SK-N-SH (cell line): ENCODE measurements around the gene ARL6IP4. TPM values are rescaled to one million over a fixed set of nuclear protein-coding genes. Genes with fewer than 3 reads are reported as not detected.

Experiments used
- CTCF ChIA-PET: fragments of 300-600, 350-600 bp; formaldehyde crosslinking; extraction: SDS; loops from one replicate; lab custom pipeline; 2021; lab: Yijun Ruan, JAX
- POLR2A ChIA-PET: fragments of 350-600 bp; sonication (Branson Sonifier 250); formaldehyde crosslinking; extraction: SDS; loops from one replicate; lab custom pipeline; 2020; ENCODE audit warnings: antibody characterized with exemption, inconsistent platforms; lab: Yijun Ruan, JAX
- DNase-seq: peaks from one replicate; pipeline ENCODE4 v3.0.0; 2012
- H2AFZ ChIP-seq: fragments of 200-600 bp; sonication (generic); 2 replicates; pipeline ENCODE4 v1.8.1; 2016; ENCODE audit warnings: antibody characterized with exemption, mild to moderate bottlenecking, low read depth
- H3F3A ChIP-seq: fragments of 200-600 bp; sonication (generic); replicated peaks from 2 replicates; pipeline ENCODE3; 2016; ENCODE audit warnings: antibody characterized with exemption, mild to moderate bottlenecking; ENCODE audit not compliant: insufficient read depth
- H3K27ac ChIP-seq, 2 experiments: fragments of 200-500 bp in 1 of 2; fragments of 200-600 bp in 1 of 2; sonication (Bioruptor generic) in 1 of 2; sonication (generic), shearing (Covaris generic) in 1 of 2; 2 replicates each; pipeline versions ENCODE4 v1.5.1 to v1.6.1; 2014 to 2016; ENCODE audit warnings: low read depth in 2 of 2, inconsistent platforms in 1 of 2, low read length in 1 of 2, mild to moderate bottlenecking in 1 of 2, mixed read lengths in 1 of 2
- H3K27me3 ChIP-seq: fragments of 200-600 bp; sonication (generic), shearing (Covaris generic); 2 replicates; pipeline ENCODE4 v1.6.1; 2016; ENCODE audit warnings: mixed run types; ENCODE audit not compliant: insufficient read depth
- H3K36me3 ChIP-seq, 2 experiments: fragments of 200-500 bp in 1 of 2; fragments of 200-600 bp in 1 of 2; sonication (Bioruptor generic) in 1 of 2; sonication (generic) in 1 of 2; replicated peaks in 1 of 2; 2 replicates each; pipeline versions ENCODE3 to v1.5.1; 2014 to 2016; ENCODE audit warnings: low read length in 1 of 2, mild to moderate bottlenecking in 1 of 2; ENCODE audit not compliant: insufficient read depth in 2 of 2, control insufficient read depth in 1 of 2
- H3K4me1 ChIP-seq, 2 experiments: fragments of 200-500 bp in 1 of 2; fragments of 200-600 bp in 1 of 2; sonication (Bioruptor generic) in 1 of 2; sonication (generic), shearing (Covaris generic) in 1 of 2; 2 replicates each; pipeline versions ENCODE4 v1.5.1 to v1.6.1; 2014 to 2016; ENCODE audit warnings: low read depth in 1 of 2, low read length in 1 of 2, mixed run types in 1 of 2; ENCODE audit not compliant: insufficient read depth in 2 of 2, control insufficient read depth in 1 of 2
- H3K4me2 ChIP-seq: fragments of 200-600 bp; sonication (generic), shearing (Covaris generic); 2 replicates; pipeline ENCODE4 v1.6.1; 2017; ENCODE audit warnings: mixed run types
- H3K4me3 ChIP-seq, 2 experiments: fragments of 200-500 bp in 1 of 2; fragments of 200-600 bp in 1 of 2; sonication (Bioruptor generic) in 1 of 2; sonication (generic), shearing (Covaris generic) in 1 of 2; 2 replicates each; pipeline versions ENCODE4 v1.5.1 to v1.8.1; 2014 to 2016; ENCODE audit warnings: low read depth in 2 of 2, inconsistent platforms in 1 of 2, low read length in 1 of 2, mild to moderate bottlenecking in 1 of 2, mixed read lengths in 1 of 2, moderate library complexity in 1 of 2
- H3K79me2 ChIP-seq: fragments of 200-600 bp; sonication (generic); 2 replicates; pipeline ENCODE4 v1.8.1; 2017; ENCODE audit warnings: mild to moderate bottlenecking; ENCODE audit not compliant: insufficient read depth
- H3K9ac ChIP-seq: fragments of 200-600 bp; sonication (generic); 2 replicates; pipeline ENCODE4 v1.6.1; 2017; ENCODE audit warnings: mixed run types
- H3K9me2 ChIP-seq: fragments of 200-600 bp; sonication (generic); 2 replicates; pipeline ENCODE4 v1.6.1; 2017; ENCODE audit warnings: mixed run types
- H3K9me3 ChIP-seq: fragments of 200-600 bp; sonication (generic); 2 replicates; pipeline ENCODE4 v1.6.1; 2017; ENCODE audit warnings: mixed run types, mild to moderate bottlenecking, moderate library complexity
- H4K20me1 ChIP-seq: fragments of 200-600 bp; sonication (generic); 2 replicates; pipeline ENCODE4 v1.6.1; 2017; ENCODE audit warnings: mild to moderate bottlenecking, mixed run types; ENCODE audit not compliant: insufficient read depth
- EP300 ChIP-seq, 2 experiments: IDR thresholded peaks; 2 replicates each; pipeline versions ENCODE4 v1.4.0 to v1.6.1; 2012; ENCODE audit warnings: borderline replicate concordance in 1 of 2, low read depth in 1 of 2, low read length in 1 of 2
- FOXM1 ChIP-seq: IDR thresholded peaks from 2 replicates; pipeline ENCODE4 v1.4.0; 2012; ENCODE audit warnings: low read depth, mild to moderate bottlenecking
- GABPA ChIP-seq: IDR thresholded peaks from 2 replicates; pipeline ENCODE4 v1.4.0; 2012; ENCODE audit warnings: low read depth, mild to moderate bottlenecking
- JUND ChIP-seq: IDR thresholded peaks from 2 replicates; pipeline ENCODE4 v1.4.0; 2012
- MAX ChIP-seq: IDR thresholded peaks from 2 replicates; pipeline ENCODE4 v1.4.0; 2012; ENCODE audit warnings: low read depth
- MEF2A ChIP-seq: IDR thresholded peaks from 2 replicates; pipeline ENCODE4 v1.4.0; 2012; ENCODE audit warnings: low read depth, borderline replicate concordance
- MXI1 ChIP-seq: IDR thresholded peaks from 2 replicates; pipeline ENCODE4 v1.6.1; 2012; ENCODE audit warnings: mild to moderate bottlenecking, low read depth, low read length, improper control_type of control experiment
- NFIC ChIP-seq: IDR thresholded peaks from 2 replicates; pipeline ENCODE4 v1.4.0; 2012; ENCODE audit warnings: borderline replicate concordance
- POLR2AphosphoS5 ChIP-seq: IDR thresholded peaks from 2 replicates; pipeline ENCODE4 v1.6.1; 2012; ENCODE audit warnings: low read depth, low read length
- RAD21 ChIP-seq: IDR thresholded peaks from 2 replicates; pipeline ENCODE4 v1.6.1; 2012; ENCODE audit warnings: mild to moderate bottlenecking, low read length
- RCOR1 ChIP-seq: fragments of 150-350 bp; IDR thresholded peaks from 2 replicates; pipeline ENCODE4 v1.6.1; 2017; ENCODE audit warnings: antibody characterized with exemption, low read length
- RFX5 ChIP-seq: IDR thresholded peaks from 2 replicates; pipeline ENCODE4 v1.6.1; 2012; ENCODE audit warnings: mild to moderate bottlenecking, improper control_type of control experiment, low read length
- RXRA ChIP-seq: IDR thresholded peaks from 2 replicates; pipeline ENCODE4 v1.4.0; 2012; ENCODE audit warnings: low read depth, mild to moderate bottlenecking, borderline replicate concordance
- SIN3A ChIP-seq: IDR thresholded peaks from 2 replicates; pipeline ENCODE4 v1.6.1; 2012; ENCODE audit warnings: low read depth, mild to moderate bottlenecking, low read length, moderate library complexity, borderline replicate concordance
- SMC3 ChIP-seq: IDR thresholded peaks from 2 replicates; pipeline ENCODE4 v1.6.1; 2012; ENCODE audit warnings: low read depth, low read length, improper control_type of control experiment
- TCF12 ChIP-seq: IDR thresholded peaks from 2 replicates; pipeline ENCODE4 v1.4.0; 2012
- USF1 ChIP-seq: IDR thresholded peaks from 2 replicates; pipeline ENCODE4 v1.4.0; 2012; ENCODE audit warnings: low read depth, borderline replicate concordance
- YY1 ChIP-seq: IDR thresholded peaks from 2 replicates; pipeline ENCODE4 v1.4.0; 2012; ENCODE audit warnings: low read depth, mild to moderate bottlenecking
- WGBS: methylation state at CpG from one replicate; pipeline ENCODE4 v1.1.6; 2017; ENCODE audit warnings: low lambda C conversion rate; 5-methylcytosine and 5-hydroxymethylcytosine counted together
- polyA plus RNA-seq, 3 experiments: library from polyadenylated mRNA; depleted of rRNA; stranded (reverse); fragments of >200 nt; gene quantifications; 2 replicates each; pipeline ENCODE4 v1.2.3, GENCODE V29; 2012

ARL6IP4 gene
- polyA plus RNA-seq, 1 of the 3 experiments (the other 2 are of a cell fraction): 370 TPM

- 78% methylated on average over 23 of the region's 25 CpGs for WGBS
- no peak for TF ChIP-seq GABPA
- TF ChIP-seq, all 33 proteins: peak for 0
- peaks cover 13 to 33% of the 10 kb centered on the region in 2 experiments; a peak in 3 of 4 replicates for H3K4me1 ChIP-seq
- peak overlapping the region in 1 of 2 experiments; percentile 51; a peak in 2 of 4 replicates for H3K27ac ChIP-seq
- peak overlapping the region; percentile 92 for H3K9ac ChIP-seq
- H3K4me2 ChIP-seq: peak overlapping the region; percentile 96
- no peaks in the 10 kb centered on the region for H3K9me3 ChIP-seq
- H3K36me3 ChIP-seq: peaks cover 0 to 25% of the 10 kb centered on the region in 2 experiments
- ChIA-PET CTCF (interaction anchor here (0.6 to 5.0 kb wide), 6 partner anchors 11 to 292 kb away, joined by 3 to 25 read pairs (median 3); no protein-coding TSS in a partner anchor), POLR2A (interaction anchor here (0.8 to 1.0 kb wide), 2 partner anchors 13 to 250 kb away, joined by 3 read pairs; partner anchors contain the start of gene MPHOSPH9)
- H3K27me3 ChIP-seq: no peaks in the 10 kb centered on the region
- no peak overlapping the region for H2AFZ ChIP-seq
- H3K79me2 ChIP-seq: peaks cover 60% of the 10 kb centered on the region; the same call in 1 of the 2 replicates
- no peak for DNase-seq
- peaks cover 7% of the 10 kb centered on the region for H3F3A ChIP-seq
- H3K9me2 ChIP-seq: no peaks in the 10 kb centered on the region
- peak overlapping the region; percentile 96 for H3K4me3 ChIP-seq
- H4K20me1 ChIP-seq: peaks cover 10% of the 10 kb centered on the region; the same call in 1 of the 2 replicates
Measured at GRCh38 chr12:122981587-122982476, 1.4 kb downstream of the ARL6IP4 start.

- peaks cover 10% of the 10 kb centered on the region; the same call in 1 of the 2 replicates for H4K20me1 ChIP-seq
- no peak for TF ChIP-seq EP300 (IDR thresholded peaks at IDR 0.05; ENCODE audit: borderline replicate concordance in 1 of 2, low read depth in 1 of 2, low read length in 1 of 2)
- no peak for TF ChIP-seq POLR2AphosphoS5
- TF ChIP-seq RCOR1: no peak
- no peak for TF ChIP-seq MEF2A
- TF ChIP-seq RAD21: no peak
- TF ChIP-seq SMC3: no peak
- TF ChIP-seq FOXM1: no peak
- no peak for TF ChIP-seq TCF12
- TF ChIP-seq NFIC: no peak
- no peak for TF ChIP-seq RXRA
- TF ChIP-seq YY1: no peak
- TF ChIP-seq RFX5: no peak
- TF ChIP-seq MXI1: no peak
- TF ChIP-seq MAX: no peak
- no peak for TF ChIP-seq GABPA
- TF ChIP-seq SIN3A: no peak
- TF ChIP-seq JUND: no peak
- TF ChIP-seq USF1: no peak
- no peaks in the 10 kb centered on the region for H3K9me2 ChIP-seq
- no peak for DNase-seq
- H3K27ac ChIP-seq: no peak overlapping the region
- no peaks in the 10 kb centered on the region for H3K9me3 ChIP-seq
- H3K4me3 ChIP-seq: no peak overlapping the region
- no peak overlapping the region for H3K9ac ChIP-seq
- peaks cover 0 to 23% of the 10 kb centered on the region in 2 experiments for H3K36me3 ChIP-seq
- H3K4me1 ChIP-seq: peaks cover 13 to 33% of the 10 kb centered on the region in 2 experiments; a peak in 3 of 4 replicates
- H3K79me2 ChIP-seq: peaks cover 56% of the 10 kb centered on the region; the same call in 1 of the 2 replicates
- H2AFZ ChIP-seq: no peak overlapping the region
- peaks cover 7% of the 10 kb centered on the region for H3F3A ChIP-seq
- CTCF ChIA-PET: interaction anchor here (1.2 to 5.0 kb wide), 3 partner anchors 10 to 256 kb away, joined by 3 to 25 read pairs (median 3); no protein-coding TSS in a partner anchor
- POLR2A ChIA-PET: no interaction called here
- WGBS: 88% methylated on average over 9 of the region's 11 CpGs
- H3K4me2 ChIP-seq: peak overlapping the region; percentile 96; the same call in 1 of the 2 replicates
- H3K27me3 ChIP-seq: no peaks in the 10 kb centered on the region
Measured at GRCh38 chr12:122982477-122982815, 2.0 kb downstream of the ARL6IP4 start.
